ENCODE results near the gene GTF3C5. TPM values are rescaled to one million over a fixed set of nuclear protein-coding genes. Genes with fewer than 3 reads are reported as not detected.

GTF3C5 gene
- total and polyA plus RNA-seq, 9 of the 15 experiments (the other 6 are each of a cell fraction or from before 2014, with no cell fraction given), result 3.8 to 118 (median 83.7) TPM

GRCh38 chr9:133041958-133042357 lies 11.2 kb downstream of the GTF3C5 start:
- ChIA-PET CTCF (ENCODE audit: low intra/inter-chr PET ratio) (no interaction called here), POLR2A (interaction anchor here (1.2 to 2.4 kb wide), 2 partner anchors 11 kb away, joined by 3 to 15 read pairs; partner anchors contain the start of gene GTF3C5)
- peaks cover 5% of the 10 kb centered on the region for H3K9me1 ChIP-seq (ENCODE audit: control insufficient read depth, insufficient read depth, low read length)
- no peak overlapping the region for H3K4me3 ChIP-seq
- BruUV-seq (replicated peaks), result no TSS peak
- H3K4me1 ChIP-seq (replicated peaks in 1 of 2; ENCODE audit: control insufficient read depth in 2 of 2, insufficient read depth in 2 of 2, low read length in 2 of 2), result no peaks in the 10 kb centered on the region
- H3K9ac ChIP-seq (ENCODE audit: insufficient read depth in 1 of 2, low read depth in 2 of 2, low read length in 2 of 2), result no peak overlapping the region
- no peak overlapping the region for H3K4me2 ChIP-seq (ENCODE audit: insufficient read depth, low read length)
- intact Hi-C loops (cut with micrococcal nuclease) (loop anchor here (5.0 kb wide), 1 partner anchor 105 kb away; no protein-coding TSS in a partner anchor), in situ Hi-C loops (cut with MboI) (no loop called here)
- peaks cover 10% of the 10 kb centered on the region for H4K20me1 ChIP-seq (replicated peaks; ENCODE audit: control insufficient read depth, insufficient read depth, low read length)
- ATAC-seq (no peak), FAIRE-seq (no peak), DNase-seq (ENCODE audit: extremely low read depth in 1 of 4, low spot score in 3 of 4) (no peak)
- peaks cover 47% of the 10 kb centered on the region for H3K79me2 ChIP-seq (ENCODE audit: control insufficient read depth, insufficient read depth, low read length)
- no peak overlapping the region for H2AFZ ChIP-seq (ENCODE audit: low read depth, low read length)
- 96% methylated on average over 8 of the region's 9 CpGs for WGBS (ENCODE audit: insufficient coverage, low coverage, missing lambda C conversion rate)
- peaks cover 79% of the 10 kb centered on the region for H3K36me3 ChIP-seq (ENCODE audit: control insufficient read depth, insufficient read depth, low read length)
- no peaks in the 10 kb centered on the region for H3K27me3 ChIP-seq (ENCODE audit: control insufficient read depth in 2 of 2, insufficient read depth in 2 of 2, low read length in 2 of 2)
- no peak for TF ChIP-seq DACH1 (IDR thresholded peaks at IDR 0.05; ENCODE audit: partially characterized antibody)
- TF ChIP-seq RBFOX2 (IDR thresholded peaks at IDR 0.05; ENCODE audit: low read depth, low read length), result 0 out of 2 replicates have a peak, but pooled peaks have one; percentile 28
- H3K9me3 ChIP-seq (replicated peaks; ENCODE audit: control insufficient read depth, insufficient read depth, low read depth, low read length), result no peaks in the 10 kb centered on the region
- H3K27ac ChIP-seq (ENCODE audit: extremely low read depth, low read depth, low read length), result no peak overlapping the region

DNA sequence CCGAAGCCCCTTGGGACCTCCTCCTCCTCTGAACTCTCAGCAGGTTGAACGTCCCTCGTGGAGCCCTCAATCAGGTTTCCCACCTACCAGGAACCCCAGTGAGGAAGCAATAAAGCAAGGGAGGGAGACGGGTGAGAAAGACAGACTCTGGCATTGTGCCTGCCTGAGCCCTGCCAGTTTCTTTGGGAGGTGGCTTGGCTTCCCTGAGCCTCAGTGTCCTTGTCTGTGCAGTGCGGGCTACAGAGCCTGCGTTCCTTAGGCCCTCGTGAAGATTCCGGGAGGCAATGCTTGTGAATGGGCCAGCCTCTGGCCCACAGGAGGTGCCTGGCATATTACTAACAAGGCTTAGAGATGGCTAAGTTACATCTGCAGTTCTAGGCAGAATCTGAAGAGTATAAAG lies 11.9 kb downstream of the GTF3C5 start:
- H3K79me2 ChIP-seq (ENCODE audit: control insufficient read depth, insufficient read depth, low read length), result peaks cover 40% of the 10 kb centered on the region
- CTCF ChIA-PET (ENCODE audit: low intra/inter-chr PET ratio), result no interaction called here
- H3K27ac ChIP-seq (ENCODE audit: extremely low read depth, low read depth, low read length), result no peak overlapping the region
- H3K36me3 ChIP-seq (ENCODE audit: control insufficient read depth, insufficient read depth, low read length), result peaks cover 80% of the 10 kb centered on the region
- in situ Hi-C loops (cut with MboI), result no loop called here
- H3K27me3 ChIP-seq (ENCODE audit: control insufficient read depth in 2 of 2, insufficient read depth in 2 of 2, low read length in 2 of 2), result no peaks in the 10 kb centered on the region
- no peaks in the 10 kb centered on the region for H3K9me3 ChIP-seq (replicated peaks; ENCODE audit: control insufficient read depth, insufficient read depth, low read depth, low read length)
- peaks cover 10% of the 10 kb centered on the region for H4K20me1 ChIP-seq (replicated peaks; ENCODE audit: control insufficient read depth, insufficient read depth, low read length)
- POLR2A ChIA-PET, result interaction anchor here (0.7 to 1.2 kb wide), 3 partner anchors 11 to 178 kb away, joined by 3 read pairs; no protein-coding TSS in a partner anchor
- peaks cover under 1% of the 10 kb centered on the region for H3K9me1 ChIP-seq (ENCODE audit: control insufficient read depth, insufficient read depth, low read length)
- H2AFZ ChIP-seq (ENCODE audit: low read depth, low read length), result no peak overlapping the region
- intact Hi-C loops (cut with micrococcal nuclease), result loop anchor here (5.0 kb wide), 1 partner anchor 105 kb away; no protein-coding TSS in a partner anchor
- H3K4me3 ChIP-seq, result no peak overlapping the region
- BruUV-seq (replicated peaks), result no TSS peak
- ATAC-seq (no peak), DNase-seq (ENCODE audit: extremely low read depth in 1 of 4, low spot score in 3 of 4) (no peak), FAIRE-seq (no peak)
- WGBS (ENCODE audit: insufficient coverage, low coverage, missing lambda C conversion rate), result over 99% methylated on average over 8 of the region's 8 CpGs
- no peak overlapping the region for H3K4me2 ChIP-seq (ENCODE audit: insufficient read depth, low read length)
- H3K4me1 ChIP-seq (replicated peaks in 1 of 2; ENCODE audit: control insufficient read depth in 2 of 2, insufficient read depth in 2 of 2, low read length in 2 of 2), result no peaks in the 10 kb centered on the region
- H3K9ac ChIP-seq (ENCODE audit: insufficient read depth in 1 of 2, low read depth in 2 of 2, low read length in 2 of 2), result no peak overlapping the region
- TF ChIP-seq, protein P1, sequence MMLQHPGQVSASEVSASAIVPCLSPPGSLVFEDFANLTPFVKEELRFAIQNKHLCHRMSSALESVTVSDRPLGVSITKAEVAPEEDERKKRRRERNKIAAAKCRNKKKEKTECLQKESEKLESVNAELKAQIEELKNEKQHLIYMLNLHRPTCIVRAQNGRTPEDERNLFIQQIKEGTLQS (IDR thresholded peaks at IDR 0.05), result no peak
- TF ChIP-seq, protein P1 (CRISPR knock-in tag; conservative IDR thresholded peaks at IDR 0.05), result no peak
- TF ChIP-seq KLF6 (CRISPR knock-in tag; IDR thresholded peaks at IDR 0.05; ENCODE audit: borderline replicate concordance) (no peak), ZNF212 (CRISPR knock-in tag; IDR thresholded peaks at IDR 0.05) (no peak), THRAP3 (IDR thresholded peaks at IDR 0.05; ENCODE audit: borderline replicate concordance) (no peak), PML (IDR thresholded peaks at IDR 0.05; ENCODE audit: low read length) (no peak), MEF2D (tag; conservative IDR thresholded peaks at IDR 0.05; ENCODE audit: low read depth) (no peak), ZBTB33 (CRISPR knock-in tag; IDR thresholded peaks at IDR 0.05) (no peak), SRSF9 (IDR thresholded peaks at IDR 0.05; ENCODE audit: borderline replicate concordance, low read depth, low read length) (no peak), ZNF354B (CRISPR knock-in tag; IDR thresholded peaks at IDR 0.05) (no peak), E2F1 (CRISPR knock-in tag; IDR thresholded peaks at IDR 0.05) (no peak)
